ENCODE data around the gene KRT1. TPM values are rescaled to one million over a fixed set of nuclear protein-coding genes. Genes with fewer than 3 reads are reported as not detected.
A peak's percentile ranks its signal among the peaks of the same experiment; 100 is the strongest.

KRT1 gene
- total RNA-seq (1 to 10 TPM in 1 of 2 donors, under 1 TPM in 1; 0.83 to 3.1 TPM), total RNA-seq (1.7 to 3.1 reads per million in 2 donors)

GRCh38 chr12:52680363-52680762 is at the start of gene KRT1:
KRT1 (minus strand) TSS chr12:52680407; CDS start chr12:52680348, 59 bp downstream.
- peak within 1 kb of the TSS; percentile 29 for H3K27ac Mint-ChIP-seq
- no peak for DNase-seq
- ATAC-seq, result no peak
- peaks cover 32% of the 10 kb centered on the region for H3K27me3 Mint-ChIP-seq
- no peak within 1 kb of the TSS for H3K4me3 Mint-ChIP-seq
- H3K4me1 Mint-ChIP-seq, result peaks cover 11% of the 10 kb centered on the region
- H3K36me3 Mint-ChIP-seq (ENCODE audit: low read depth), result peaks cover 5% of the 10 kb centered on the region
- no peaks in the 10 kb centered on the region for H3K9me3 ChIP-seq (ENCODE audit: control insufficient read depth, low read length, poor library complexity, severe bottlenecking)

- no peaks in the 10 kb centered on the region for H3K36me3 Mint-ChIP-seq (ENCODE audit: low read depth)
- peak overlapping the region; percentile 13 for H3K4me3 Mint-ChIP-seq
- peaks cover 25% of the 10 kb centered on the region for H3K27me3 Mint-ChIP-seq
- H3K27ac Mint-ChIP-seq, result no peak overlapping the region
- no peaks in the 10 kb centered on the region for H3K9me3 ChIP-seq (ENCODE audit: control insufficient read depth, low read length, poor library complexity, severe bottlenecking)
- DNase-seq (no peak), ATAC-seq (no peak)
- H3K4me1 Mint-ChIP-seq, result peaks cover 2% of the 10 kb centered on the region
Observed at GRCh38 chr12:52729147-52729546, 48.9 kb upstream of the KRT1 start.

DNA sequence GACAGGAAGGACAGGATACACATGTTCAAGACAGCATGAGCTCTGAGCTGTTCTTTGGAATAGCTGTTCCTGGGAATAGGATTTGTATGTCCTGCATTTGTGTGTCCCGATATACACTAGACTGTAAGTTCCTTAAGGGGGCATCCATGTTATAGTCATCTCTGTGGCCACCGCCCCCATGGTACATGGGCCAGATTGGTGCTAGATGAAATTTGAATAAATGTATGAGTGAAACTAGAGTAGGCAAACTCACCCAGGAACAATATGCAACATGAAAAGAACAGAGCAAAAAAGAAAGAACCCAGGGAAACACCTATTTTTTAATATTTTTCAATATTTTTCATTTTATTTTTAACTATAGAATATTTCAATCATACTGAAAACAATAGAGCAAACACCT is 48.2 kb upstream of the KRT1 start:
- ATAC-seq, result no peak
- peaks cover 21% of the 10 kb centered on the region for H3K27me3 Mint-ChIP-seq
- DNase-seq, result no peak

DNA sequence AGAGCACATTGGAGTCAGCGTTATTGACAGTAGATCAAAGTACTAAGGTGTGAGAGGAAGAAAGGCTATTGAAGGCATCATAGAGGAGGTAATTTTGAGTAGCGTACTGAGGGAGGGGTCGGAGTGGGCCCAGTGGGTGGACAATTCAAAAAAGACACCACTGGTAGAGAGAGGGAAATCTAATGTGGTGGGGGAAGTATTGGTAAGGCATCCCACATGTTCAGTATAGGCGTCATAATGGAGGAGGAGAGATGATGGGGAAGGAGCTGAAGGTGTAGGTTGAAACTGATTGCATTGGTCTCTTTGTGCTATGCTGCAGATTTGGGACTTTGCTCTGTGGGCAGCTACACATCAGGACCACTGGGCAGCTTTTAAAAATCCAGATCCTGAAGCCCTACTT is 46.8 kb upstream of the KRT1 start:
- peaks cover 28% of the 10 kb centered on the region for H3K27me3 Mint-ChIP-seq
- ATAC-seq (no peak), DNase-seq (no peak)
- H3K9me3 ChIP-seq (ENCODE audit: control insufficient read depth, low read length, poor library complexity, severe bottlenecking), result no peaks in the 10 kb centered on the region
- no peak overlapping the region for H3K27ac Mint-ChIP-seq
- no peaks in the 10 kb centered on the region for H3K36me3 Mint-ChIP-seq (ENCODE audit: low read depth)
- H3K4me3 Mint-ChIP-seq, result no peak overlapping the region
- peaks cover 2% of the 10 kb centered on the region for H3K4me1 Mint-ChIP-seq

More for the DNA sequence above, 48.2 kb upstream of the KRT1 start:
- no peaks in the 10 kb centered on the region for H3K9me3 ChIP-seq (ENCODE audit: control insufficient read depth, low read length, poor library complexity, severe bottlenecking)
- Mint-ChIP-seq H3K36me3 (ENCODE audit: low read depth) (no peaks in the 10 kb centered on the region), H3K27ac (no peak overlapping the region), H3K4me3 (no peak overlapping the region), H3K4me1 (peaks cover 2% of the 10 kb centered on the region)

GRCh38 chr12:52726451-52726850 is 46.2 kb upstream of the KRT1 start:
- Mint-ChIP-seq H3K27me3 (peaks cover 28% of the 10 kb centered on the region), H3K4me1 (peaks cover 2% of the 10 kb centered on the region), H3K4me3 (no peak overlapping the region), H3K36me3 (ENCODE audit: low read depth) (no peaks in the 10 kb centered on the region), H3K27ac (no peak overlapping the region)
- DNase-seq, result no peak
- ATAC-seq, result no peak
- H3K9me3 ChIP-seq (ENCODE audit: control insufficient read depth, low read length, poor library complexity, severe bottlenecking), result no peaks in the 10 kb centered on the region

DNA sequence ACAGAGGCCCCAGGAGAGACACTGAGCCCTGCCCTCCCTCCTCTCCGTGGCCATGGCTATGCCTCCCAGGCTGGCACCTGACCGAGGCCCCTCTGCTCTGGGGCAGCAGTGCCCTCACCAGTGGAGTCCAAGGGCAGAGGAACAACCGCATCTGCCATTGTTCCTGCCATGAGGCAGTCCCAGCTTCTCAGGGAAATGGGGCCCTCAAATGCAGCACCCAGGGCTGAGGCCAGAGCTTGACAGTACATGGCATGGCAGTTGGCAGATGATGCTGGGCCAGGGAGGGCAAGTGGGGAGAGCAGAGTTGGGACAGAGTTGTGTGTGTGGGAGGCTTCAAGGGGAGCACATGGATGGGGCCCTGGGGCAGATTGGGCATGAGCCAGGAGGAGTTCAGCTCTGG is 44.2 kb upstream of the KRT1 start:
- no peak overlapping the region for H3K27ac Mint-ChIP-seq
- DNase-seq (no peak), ATAC-seq (no peak)
- peaks cover 2% of the 10 kb centered on the region for H3K4me1 Mint-ChIP-seq
- no peak overlapping the region for H3K4me3 Mint-ChIP-seq
- H3K36me3 Mint-ChIP-seq (ENCODE audit: low read depth), result no peaks in the 10 kb centered on the region
- H3K9me3 ChIP-seq (ENCODE audit: control insufficient read depth, low read length, poor library complexity, severe bottlenecking), result no peaks in the 10 kb centered on the region
- H3K27me3 Mint-ChIP-seq, result peaks cover 37% of the 10 kb centered on the region

DNA sequence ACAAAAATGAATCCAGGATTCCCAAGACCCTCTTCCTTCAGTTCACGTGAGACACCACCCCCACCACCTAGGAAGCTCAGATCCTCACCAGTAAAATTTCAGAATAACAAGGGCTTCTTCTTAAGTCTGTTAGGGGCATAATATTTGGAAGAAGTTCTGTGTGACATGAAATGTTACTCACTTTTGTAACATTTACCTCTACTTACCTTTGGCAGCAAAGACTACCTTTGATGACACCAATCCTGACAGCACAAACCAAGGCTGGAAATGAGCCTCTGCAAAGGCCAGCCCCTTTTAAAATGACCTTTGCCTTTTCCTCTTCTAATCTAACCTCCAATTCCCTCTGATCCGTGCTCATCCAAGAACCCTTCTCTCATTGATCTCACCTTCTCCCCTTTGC is 42.5 kb upstream of the KRT1 start:
- no peaks in the 10 kb centered on the region for H3K36me3 Mint-ChIP-seq (ENCODE audit: low read depth)
- no peak overlapping the region for H3K27ac Mint-ChIP-seq
- H3K4me3 Mint-ChIP-seq, result no peak overlapping the region
- H3K4me1 Mint-ChIP-seq, result peaks cover 2% of the 10 kb centered on the region
- H3K9me3 ChIP-seq (ENCODE audit: control insufficient read depth, low read length, poor library complexity, severe bottlenecking), result no peaks in the 10 kb centered on the region
- peaks cover 37% of the 10 kb centered on the region for H3K27me3 Mint-ChIP-seq
- no peak for ATAC-seq
- no peak for DNase-seq

GRCh38 chr12:52721838-52722470 is 41.7 kb upstream of the KRT1 start:
- ATAC-seq (no peak), DNase-seq (no peak)
- peaks cover 40% of the 10 kb centered on the region for H3K27me3 Mint-ChIP-seq
- no peaks in the 10 kb centered on the region for H3K9me3 ChIP-seq (ENCODE audit: control insufficient read depth, low read length, poor library complexity, severe bottlenecking)
- no peak overlapping the region for H3K27ac Mint-ChIP-seq
- H3K36me3 Mint-ChIP-seq (ENCODE audit: low read depth), result no peaks in the 10 kb centered on the region
- peaks cover under 1% of the 10 kb centered on the region for H3K4me1 Mint-ChIP-seq
- no peak overlapping the region for H3K4me3 Mint-ChIP-seq

DNA sequence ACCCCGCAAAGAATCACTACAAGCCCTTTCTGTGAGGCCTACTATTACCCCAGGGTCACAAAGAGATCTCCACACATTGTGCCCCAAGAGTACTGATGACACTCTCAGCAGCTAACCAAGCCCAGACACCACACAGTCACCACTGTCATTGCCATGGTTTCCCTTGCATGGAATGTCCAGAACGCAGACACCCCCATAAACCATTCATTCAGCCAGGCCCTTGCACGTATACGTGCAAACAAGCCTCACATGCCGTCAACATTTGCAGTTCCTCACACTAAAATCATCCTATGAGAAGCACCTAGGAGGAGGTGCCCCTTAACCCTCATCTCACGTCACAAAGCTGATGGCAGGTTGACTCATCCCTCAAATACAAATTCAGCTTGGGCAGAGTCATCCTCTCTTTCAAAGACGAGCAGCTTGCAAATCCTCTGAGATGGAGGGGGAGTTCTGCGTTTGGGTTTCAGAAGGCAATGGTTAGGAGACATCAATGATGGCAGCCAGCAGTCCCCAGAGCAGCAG is 40.2 kb upstream of the KRT1 start:
- no peak for DNase-seq
- Mint-ChIP-seq H3K36me3 (ENCODE audit: low read depth) (no peaks in the 10 kb centered on the region), H3K27ac (no peak overlapping the region), H3K4me3 (no peak overlapping the region), H3K4me1 (no peaks in the 10 kb centered on the region), H3K27me3 (peaks cover 47% of the 10 kb centered on the region)
- ATAC-seq, result no peak
- H3K9me3 ChIP-seq (ENCODE audit: control insufficient read depth, low read length, poor library complexity, severe bottlenecking), result no peaks in the 10 kb centered on the region

DNA sequence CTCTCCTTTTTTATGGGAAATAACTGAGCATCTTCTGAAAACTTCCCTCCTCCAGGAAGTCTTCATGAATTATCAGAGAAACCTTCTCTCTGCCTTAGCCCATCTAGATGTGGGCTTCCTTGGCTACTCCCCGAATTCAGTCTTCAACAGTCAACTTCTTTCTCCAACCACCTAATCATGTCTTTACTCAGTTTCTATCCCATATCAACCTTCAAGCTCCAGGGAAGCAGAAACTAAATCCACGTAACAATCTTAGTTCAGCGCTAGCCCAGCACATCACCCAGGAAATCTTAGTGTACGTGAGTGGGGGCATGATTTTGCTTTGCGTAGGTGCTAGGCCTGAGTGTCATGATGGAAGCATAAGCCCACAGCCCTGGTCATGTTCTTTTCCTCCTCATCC is 35.9 kb upstream of the KRT1 start:
- H3K4me1 Mint-ChIP-seq, result peaks cover 9% of the 10 kb centered on the region

DNA sequence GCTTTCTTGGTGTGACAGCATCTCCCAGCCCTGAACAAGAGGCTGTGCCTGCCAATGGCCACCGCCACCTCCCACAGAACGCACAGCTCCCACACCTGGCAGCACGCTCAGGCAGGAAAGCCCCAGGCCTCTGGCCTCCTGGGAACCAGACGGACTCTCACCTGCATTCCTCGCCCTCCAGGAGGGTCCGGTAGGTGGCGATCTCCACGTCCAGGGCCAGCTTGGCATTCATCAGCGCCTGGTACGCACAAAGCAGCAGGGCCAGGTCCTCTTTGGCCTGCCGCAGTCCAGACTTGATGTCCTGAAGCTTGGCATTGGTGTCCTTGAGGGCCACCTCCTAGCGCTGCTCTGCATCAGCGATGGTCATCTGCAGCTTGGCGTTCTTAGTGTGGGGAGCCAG is 35.2 kb upstream of the KRT1 start:
- Mint-ChIP-seq H3K4me1 (peaks cover 9% of the 10 kb centered on the region), H3K4me3 (no peak overlapping the region), H3K27ac (no peak overlapping the region), H3K36me3 (ENCODE audit: low read depth) (no peaks in the 10 kb centered on the region), H3K27me3 (peaks cover 66% of the 10 kb centered on the region)
- DNase-seq (no peak), ATAC-seq (no peak)
- H3K9me3 ChIP-seq (ENCODE audit: control insufficient read depth, low read length, poor library complexity, severe bottlenecking), result no peaks in the 10 kb centered on the region

More for the DNA sequence above, 35.9 kb upstream of the KRT1 start:
- H3K9me3 ChIP-seq (ENCODE audit: control insufficient read depth, low read length, poor library complexity, severe bottlenecking), result no peaks in the 10 kb centered on the region
- Mint-ChIP-seq H3K27me3 (peaks cover 68% of the 10 kb centered on the region), H3K36me3 (ENCODE audit: low read depth) (no peaks in the 10 kb centered on the region), H3K4me3 (no peak overlapping the region), H3K27ac (no peak overlapping the region)
- DNase-seq (no peak), ATAC-seq (no peak)

- H3K4me1 Mint-ChIP-seq, result peaks cover 9% of the 10 kb centered on the region
- H3K27me3 Mint-ChIP-seq, result peaks cover 60% of the 10 kb centered on the region
- H3K27ac Mint-ChIP-seq, result no peak overlapping the region
- no peaks in the 10 kb centered on the region for H3K36me3 Mint-ChIP-seq (ENCODE audit: low read depth)
- ATAC-seq, result no peak
- no peak overlapping the region for H3K4me3 Mint-ChIP-seq
- no peaks in the 10 kb centered on the region for H3K9me3 ChIP-seq (ENCODE audit: control insufficient read depth, low read length, poor library complexity, severe bottlenecking)
- DNase-seq, result no peak
Observed at GRCh38 chr12:52714887-52715281, 34.7 kb upstream of the KRT1 start.

GRCh38 chr12:52713960-52714886 is 34.0 kb upstream of the KRT1 start:
- H3K9me3 ChIP-seq (ENCODE audit: control insufficient read depth, low read length, poor library complexity, severe bottlenecking), result no peaks in the 10 kb centered on the region
- ATAC-seq (no peak), DNase-seq (no peak)
- Mint-ChIP-seq H3K4me3 (peak overlapping the region; percentile 67), H3K27me3 (peaks cover 59% of the 10 kb centered on the region), H3K27ac (no peak overlapping the region), H3K36me3 (ENCODE audit: low read depth) (no peaks in the 10 kb centered on the region), H3K4me1 (peaks cover 9% of the 10 kb centered on the region)
